Thyroid gland (tissue), 4 donors: ENCODE data around the gene LARGE1. TPM values are rescaled to one million over a fixed set of nuclear protein-coding genes. Genes with fewer than 3 reads are reported as not detected.

Source experiments
- DNase-seq, 2 donors: peaks; one replicate each; pipeline ENCODE4 v3.0.0-alpha.2; 2019
- H3K27ac ChIP-seq, 3 donors: fragments of 200-600 bp; sonication (generic); 1 replicate in 2 of 3; 2 replicates in 1 of 3; pipeline ENCODE4 v1.5.1; 2016 to 2019; ENCODE audit warnings: mild to moderate bottlenecking in 1 of 3, moderate library complexity in 1 of 3
- H3K27me3 ChIP-seq: fragments of 200-600 bp; sonication (generic); one replicate; pipeline ENCODE4 v1.5.1; 2019
- H3K36me3 ChIP-seq, 2 donors: fragments of 200-600 bp; sonication (generic); one replicate each; pipeline ENCODE4 v1.5.1; 2016 to 2019
- H3K4me1 ChIP-seq, 2 donors: fragments of 200-600 bp; sonication (generic); one replicate each; pipeline ENCODE4 v1.5.1; 2017 to 2019
- H3K4me3 ChIP-seq, 3 donors: fragments of 200-600 bp; sonication (generic); replicated peaks in 1 of 3; 1 replicate in 2 of 3; 2 replicates in 1 of 3; pipeline ENCODE4 v1.5.1; 2016; ENCODE audit warnings: mild to moderate bottlenecking in 1 of 3
- H3K9me3 ChIP-seq: fragments of 200-600 bp; sonication (generic); one replicate; pipeline ENCODE4 v1.5.1; 2017
- POLR2A ChIP-seq, 2 donors: fragments of 450-650 bp; IDR thresholded peaks; one replicate each; pipeline ENCODE4 v1.6.1; 2017; ENCODE audit warnings: antibody characterized with exemption in 2 of 2, mild to moderate bottlenecking in 2 of 2, moderate library complexity in 1 of 2
- WGBS, 2 donors: methylation state at CpG; one replicate each; pipeline ENCODE4 v1.1.5; 2017; 5-methylcytosine and 5-hydroxymethylcytosine counted together
- intact Hi-C: fragments of 100-400 bp; cut with DNase I; formaldehyde crosslinking; loops from one replicate; pipeline ENCODE4 v1.15.1; 2023
- total RNA-seq, 4 donors: library from RNA; depleted of rRNA; stranded (reverse); fragments of >200 nt; gene quantifications; one replicate each; pipeline ENCODE4 v1.2.3, GENCODE V29; 2016
- TF ChIP-seq, protein P1 (sequence below), 6 experiments: fragments of 200-600 bp in 3 of 6; fragments of 450-650 bp in 3 of 6; sonication (generic) in 3 of 6; IDR thresholded peaks; one replicate each; pipeline ENCODE4 v1.5.1; 2016 to 2019; ENCODE audit warnings: antibody characterized with exemption in 6 of 6, mild to moderate bottlenecking in 2 of 6, inconsistent platforms in 1 of 6, moderate library complexity in 1 of 6

Gene LARGE1
- total RNA-seq, 4 donors from 2014 or later = 13.6 to 16.3 (median 15.1) TPM

DNA sequence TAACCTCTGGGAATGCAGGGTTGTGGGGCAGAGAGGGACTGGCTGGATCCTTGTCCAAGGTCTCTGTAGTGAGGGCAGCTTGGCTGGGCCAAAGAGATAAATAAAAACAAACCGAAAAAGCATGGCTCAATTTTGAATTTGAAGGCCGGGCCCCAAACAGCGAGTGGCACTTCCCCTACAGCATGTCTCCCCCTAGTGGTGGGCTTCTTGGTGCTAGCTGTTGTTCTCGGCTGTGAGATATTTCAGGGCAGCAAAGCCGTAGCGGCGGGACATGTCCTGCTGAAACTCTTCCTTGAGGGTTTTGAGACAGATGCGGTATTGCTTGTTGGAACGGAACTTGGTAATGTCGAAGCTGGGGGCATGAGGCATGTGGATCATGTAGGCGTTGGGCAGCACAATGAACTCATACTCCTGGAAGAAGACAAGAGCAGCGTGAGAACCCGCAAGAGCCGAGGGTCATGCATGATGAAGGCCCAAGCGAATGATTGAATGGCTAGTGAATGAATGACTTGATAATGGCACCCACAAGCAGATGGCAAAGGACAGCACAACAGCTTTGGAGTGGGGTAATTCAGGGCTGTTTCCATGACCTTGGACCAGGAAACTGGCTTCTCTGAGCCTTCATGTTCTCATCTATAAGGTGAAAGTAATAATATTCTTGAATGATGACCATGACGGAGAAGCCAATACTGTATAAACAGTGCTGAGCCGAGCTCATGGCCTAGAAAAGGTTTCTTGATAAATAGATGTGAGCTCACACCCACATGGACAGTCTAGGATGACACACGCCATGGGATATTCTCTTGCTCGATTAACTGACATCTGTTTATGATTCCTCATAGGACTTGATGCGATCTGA, 645.8 kb downstream of the LARGE1 start:
- intact Hi-C loops = no loop called here
- H3K36me3 ChIP-seq = no peaks in the 10 kb centered on the region
- TF ChIP-seq, protein P1, sequence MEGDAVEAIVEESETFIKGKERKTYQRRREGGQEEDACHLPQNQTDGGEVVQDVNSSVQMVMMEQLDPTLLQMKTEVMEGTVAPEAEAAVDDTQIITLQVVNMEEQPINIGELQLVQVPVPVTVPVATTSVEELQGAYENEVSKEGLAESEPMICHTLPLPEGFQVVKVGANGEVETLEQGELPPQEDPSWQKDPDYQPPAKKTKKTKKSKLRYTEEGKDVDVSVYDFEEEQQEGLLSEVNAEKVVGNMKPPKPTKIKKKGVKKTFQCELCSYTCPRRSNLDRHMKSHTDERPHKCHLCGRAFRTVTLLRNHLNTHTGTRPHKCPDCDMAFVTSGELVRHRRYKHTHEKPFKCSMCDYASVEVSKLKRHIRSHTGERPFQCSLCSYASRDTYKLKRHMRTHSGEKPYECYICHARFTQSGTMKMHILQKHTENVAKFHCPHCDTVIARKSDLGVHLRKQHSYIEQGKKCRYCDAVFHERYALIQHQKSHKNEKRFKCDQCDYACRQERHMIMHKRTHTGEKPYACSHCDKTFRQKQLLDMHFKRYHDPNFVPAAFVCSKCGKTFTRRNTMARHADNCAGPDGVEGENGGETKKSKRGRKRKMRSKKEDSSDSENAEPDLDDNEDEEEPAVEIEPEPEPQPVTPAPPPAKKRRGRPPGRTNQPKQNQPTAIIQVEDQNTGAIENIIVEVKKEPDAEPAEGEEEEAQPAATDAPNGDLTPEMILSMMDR (IDR thresholded peaks at IDR 0.05) = peak in 3 of 6 experiments; percentile 10 to 34 (median 20)
- no peak for TF ChIP-seq POLR2A (IDR thresholded peaks at IDR 0.05)
- DNase-seq = peak in 1 of 2 donors; percentile 9
- peaks cover 7 to 14% of the 10 kb centered on the region in 2 donors for H3K4me1 ChIP-seq
- 96 to 97% methylated on average over 20 of the region's 20 CpGs for WGBS, 2 donors
- no peak overlapping the region for H3K4me3 ChIP-seq
- no peak overlapping the region for H3K27ac ChIP-seq
- no peaks in the 10 kb centered on the region for H3K9me3 ChIP-seq
- no peaks in the 10 kb centered on the region for H3K27me3 ChIP-seq

DNA sequence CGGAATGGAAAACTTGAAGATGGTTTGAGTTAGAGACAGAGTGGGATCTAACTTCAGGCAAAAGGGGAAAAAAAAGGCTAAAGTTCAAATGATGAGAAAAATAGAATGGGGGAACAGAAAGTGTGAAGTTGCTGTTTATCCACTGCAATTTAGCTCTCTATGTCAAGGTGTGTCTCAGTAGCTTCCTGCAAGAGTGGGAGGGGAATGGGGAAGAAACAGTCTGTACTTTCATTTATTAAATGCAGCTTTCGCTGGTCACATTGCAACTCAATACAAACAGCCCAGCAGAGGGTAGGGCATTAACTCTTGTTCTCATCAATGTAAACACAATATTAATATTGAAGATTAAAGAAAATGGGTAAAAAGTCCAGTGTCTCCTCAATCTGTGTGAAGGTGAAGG, 647.4 kb downstream of the LARGE1 start:
- 96 to 97% methylated on average over 2 of the region's 2 CpGs for WGBS, 2 donors
- H3K4me3 ChIP-seq = no peak overlapping the region
- H3K36me3 ChIP-seq = no peaks in the 10 kb centered on the region
- no peak for DNase-seq
- TF ChIP-seq, protein P1 (IDR thresholded peaks at IDR 0.05) = no peak
- TF ChIP-seq POLR2A (IDR thresholded peaks at IDR 0.05) = no peak
- H3K27me3 ChIP-seq = no peaks in the 10 kb centered on the region
- no peak overlapping the region for H3K27ac ChIP-seq
- H3K4me1 ChIP-seq = peaks cover 7 to 14% of the 10 kb centered on the region in 2 donors
- intact Hi-C loops = no loop called here
- H3K9me3 ChIP-seq = no peaks in the 10 kb centered on the region

DNA sequence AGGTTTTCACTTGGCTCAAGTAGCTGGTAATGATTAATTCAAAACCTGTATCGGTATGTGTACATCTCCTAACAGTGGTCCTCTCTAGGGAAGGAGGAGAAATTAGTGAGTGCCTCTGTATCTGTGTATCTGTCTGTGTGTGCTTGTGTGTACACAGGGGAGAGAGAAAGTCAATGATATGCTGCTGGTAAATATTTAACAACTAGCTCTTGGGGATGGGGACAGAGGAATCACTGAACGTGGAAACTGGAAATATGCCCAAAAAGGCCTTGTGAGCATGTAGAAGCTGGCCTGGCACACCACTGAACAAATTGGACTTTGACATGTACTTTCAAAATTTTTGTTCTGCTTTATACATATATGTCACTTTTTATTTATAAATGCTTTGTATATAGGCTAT, 648.1 kb downstream of the LARGE1 start:
- peaks cover 7 to 14% of the 10 kb centered on the region in 2 donors for H3K4me1 ChIP-seq
- no peaks in the 10 kb centered on the region for H3K36me3 ChIP-seq
- no peaks in the 10 kb centered on the region for H3K9me3 ChIP-seq
- WGBS, 2 donors = 77 to 79% methylated on average over 2 of the region's 2 CpGs
- TF ChIP-seq POLR2A (IDR thresholded peaks at IDR 0.05) = no peak
- TF ChIP-seq, protein P1 (IDR thresholded peaks at IDR 0.05) = no peak
- no peaks in the 10 kb centered on the region for H3K27me3 ChIP-seq
- intact Hi-C loops = no loop called here
- no peak overlapping the region for H3K27ac ChIP-seq
- H3K4me3 ChIP-seq = no peak overlapping the region
- no peak for DNase-seq

DNA sequence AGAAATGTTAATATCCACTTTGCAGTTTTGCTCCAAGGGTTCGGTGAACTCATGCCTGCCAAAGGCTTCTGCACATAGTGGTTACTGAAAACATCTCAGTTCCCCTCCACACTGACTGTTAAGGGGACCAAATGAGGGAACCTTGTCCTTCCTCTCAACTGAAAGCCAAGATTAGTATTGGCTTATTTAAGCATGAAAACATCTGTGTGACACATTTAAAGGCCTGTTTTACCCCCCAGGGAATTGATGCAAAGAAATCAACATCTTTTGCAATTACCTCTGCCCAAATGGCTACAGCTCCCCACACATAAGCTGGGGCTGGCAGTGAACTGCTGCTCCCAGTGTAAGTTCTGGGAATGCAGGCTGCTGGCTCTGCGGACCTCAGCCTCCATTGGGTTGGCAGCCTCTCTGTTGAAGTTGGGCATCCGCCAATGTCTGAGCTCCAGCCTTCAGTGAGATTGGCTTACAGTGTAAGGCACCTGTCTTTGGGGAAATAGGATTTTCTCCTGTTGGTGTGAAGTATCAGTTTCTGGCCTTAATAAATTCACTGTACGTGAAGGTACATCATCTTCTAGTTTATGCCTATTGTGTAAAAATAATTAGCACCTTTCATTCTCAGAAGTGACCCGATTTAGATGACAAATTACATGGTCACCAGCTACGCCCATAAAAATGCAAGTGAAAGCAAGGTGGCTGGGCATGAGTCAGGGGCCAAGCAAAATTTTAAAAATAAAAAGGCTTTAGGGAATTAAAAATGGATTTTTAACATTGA, 648.7 kb downstream of the LARGE1 start:
- WGBS, 2 donors = 70 to 85% methylated on average over 6 of the region's 6 CpGs
- Histone ChIP-seq H3K36me3 (no peaks in the 10 kb centered on the region), H3K4me1 (peaks cover 7 to 14% of the 10 kb centered on the region in 2 donors), H3K4me3 (no peak overlapping the region), H3K27ac (no peak overlapping the region), H3K27me3 (no peaks in the 10 kb centered on the region), H3K9me3 (no peaks in the 10 kb centered on the region)
- intact Hi-C loops = no loop called here
- peak; percentile 3 to 23 for DNase-seq
- TF ChIP-seq, protein P1 (IDR thresholded peaks at IDR 0.05) = no peak
- no peak for TF ChIP-seq POLR2A (IDR thresholded peaks at IDR 0.05)

DNA sequence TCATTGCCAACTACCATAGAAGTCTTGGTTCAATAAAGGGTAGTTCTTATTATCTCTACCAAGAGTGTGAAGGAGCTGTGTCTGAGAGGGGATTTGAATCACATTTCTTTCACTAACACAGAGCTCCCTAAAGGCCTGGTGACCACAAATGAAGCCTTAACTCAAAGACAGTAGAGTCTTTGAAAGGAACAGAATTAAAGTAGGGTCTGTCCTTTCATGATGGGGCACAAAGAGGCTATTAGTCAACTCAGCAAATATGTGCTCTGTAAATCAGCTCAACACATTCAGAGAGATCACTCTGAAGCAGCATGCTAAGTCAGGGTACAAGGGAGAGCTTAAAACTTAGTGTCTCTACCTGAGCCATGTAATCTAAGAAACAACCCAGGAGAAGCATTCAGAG, 649.7 kb downstream of the LARGE1 start:
- H3K27me3 ChIP-seq = no peaks in the 10 kb centered on the region
- TF ChIP-seq, protein P1 (IDR thresholded peaks at IDR 0.05) = no peak
- TF ChIP-seq POLR2A (IDR thresholded peaks at IDR 0.05) = no peak
- no peak overlapping the region for H3K27ac ChIP-seq
- no peaks in the 10 kb centered on the region for H3K36me3 ChIP-seq
- intact Hi-C loops = no loop called here
- H3K9me3 ChIP-seq = no peaks in the 10 kb centered on the region
- DNase-seq = no peak
- peaks cover 6 to 7% of the 10 kb centered on the region in 2 donors for H3K4me1 ChIP-seq
- H3K4me3 ChIP-seq = no peak overlapping the region
